Measurements from ENCODE around the gene TCF7L1.
"Not testable (repeated sequence)": the region's sequence is repeated elsewhere in the genome, so short reads cannot be mapped to it uniquely, and the experiment has no call there.

TCF7L1 gene

DNA sequence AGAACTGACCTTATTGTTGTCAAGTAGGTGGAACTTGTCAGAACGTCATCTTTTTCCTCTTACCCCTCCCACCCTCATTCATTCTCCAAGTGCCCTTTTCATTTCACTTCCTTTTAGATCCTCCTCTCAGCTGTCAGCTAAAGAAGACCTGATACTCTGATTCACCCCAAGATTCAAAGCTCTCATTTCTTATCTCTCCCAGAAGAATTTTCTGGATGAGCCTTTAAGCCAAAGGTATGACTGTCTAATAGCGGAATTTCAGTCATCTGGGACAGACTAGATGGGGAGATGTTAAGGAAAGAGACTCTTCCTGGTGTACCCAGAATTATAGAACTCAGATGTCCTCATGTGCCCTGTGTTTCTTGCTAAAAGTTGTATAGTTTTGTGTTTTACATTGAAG is 53.9 kb downstream of the TCF7L1 start:
- DNase-seq = no peak

DNA sequence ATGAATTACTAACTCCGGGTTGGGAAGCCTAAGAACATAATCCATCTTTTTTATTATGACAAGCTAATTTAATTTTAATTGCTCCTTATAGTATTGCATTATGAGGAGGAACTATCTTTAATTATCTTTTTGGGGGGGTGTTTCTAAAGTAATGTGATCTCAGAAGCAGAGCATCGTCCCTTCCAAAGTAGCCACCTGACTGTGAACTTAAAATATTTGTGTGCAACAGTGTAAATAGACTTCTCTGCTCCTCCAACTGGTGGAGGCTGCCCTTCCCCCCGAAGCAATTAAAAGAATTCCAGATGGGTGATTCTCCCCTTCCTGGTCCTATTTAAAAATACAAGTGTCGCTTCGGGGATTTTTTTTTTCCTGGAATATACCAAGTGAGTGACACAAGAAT is 55.7 kb downstream of the TCF7L1 start:
- DNase-seq = no peak

DNA sequence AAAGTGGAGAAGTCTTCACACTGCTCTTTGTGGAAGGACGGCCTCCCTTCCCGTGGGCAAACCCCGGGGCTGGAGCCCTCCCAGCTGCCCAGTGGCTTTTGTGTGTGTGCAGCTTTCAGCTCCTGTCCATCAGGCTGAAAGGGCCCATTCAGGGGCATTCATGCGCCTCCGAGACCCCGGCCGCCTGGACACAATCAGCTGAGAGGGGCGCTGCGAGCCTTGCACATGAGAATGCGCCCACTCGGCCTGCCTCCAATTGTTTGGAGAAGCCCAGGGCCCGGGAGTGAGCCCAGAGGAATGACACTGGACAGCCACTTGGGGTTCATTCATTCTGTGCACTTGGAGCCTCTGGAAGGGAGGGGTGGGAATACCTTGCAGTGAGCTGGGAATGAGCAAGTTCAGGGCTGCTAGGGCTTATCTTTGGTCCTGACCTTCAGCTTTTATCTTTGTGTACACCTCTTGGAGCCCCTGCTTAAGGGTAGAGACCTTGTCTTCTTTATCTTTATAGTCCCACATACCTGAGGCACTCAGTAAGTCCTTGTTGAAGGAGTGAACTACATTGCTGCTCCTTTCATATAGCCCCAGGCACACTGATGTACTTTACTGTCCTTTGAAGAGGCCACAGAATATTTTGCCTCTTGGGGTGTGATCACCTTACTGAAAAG is 56.5 kb downstream of the TCF7L1 start:
- DNase-seq = peak; percentile 31

DNA sequence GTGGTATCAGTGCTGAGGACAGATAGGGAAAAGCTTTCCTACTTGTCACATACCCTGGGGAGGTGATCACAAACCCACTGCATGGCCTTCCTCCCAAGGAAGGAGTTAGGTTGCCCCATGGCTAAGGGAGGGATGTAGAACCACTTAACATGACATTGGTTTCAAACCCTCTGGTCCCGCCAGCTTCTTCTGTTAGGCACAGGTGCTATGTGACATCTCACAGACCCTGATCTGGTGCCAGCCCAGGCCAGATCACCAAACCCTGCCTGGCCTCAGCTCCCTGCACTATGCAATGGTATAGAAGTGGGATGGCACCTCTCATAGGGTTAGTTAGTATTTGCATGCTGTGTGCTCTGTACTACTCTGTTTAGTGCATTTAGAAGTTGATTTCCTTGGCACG is 58.0 kb downstream of the TCF7L1 start:
- no peak for DNase-seq

DNA sequence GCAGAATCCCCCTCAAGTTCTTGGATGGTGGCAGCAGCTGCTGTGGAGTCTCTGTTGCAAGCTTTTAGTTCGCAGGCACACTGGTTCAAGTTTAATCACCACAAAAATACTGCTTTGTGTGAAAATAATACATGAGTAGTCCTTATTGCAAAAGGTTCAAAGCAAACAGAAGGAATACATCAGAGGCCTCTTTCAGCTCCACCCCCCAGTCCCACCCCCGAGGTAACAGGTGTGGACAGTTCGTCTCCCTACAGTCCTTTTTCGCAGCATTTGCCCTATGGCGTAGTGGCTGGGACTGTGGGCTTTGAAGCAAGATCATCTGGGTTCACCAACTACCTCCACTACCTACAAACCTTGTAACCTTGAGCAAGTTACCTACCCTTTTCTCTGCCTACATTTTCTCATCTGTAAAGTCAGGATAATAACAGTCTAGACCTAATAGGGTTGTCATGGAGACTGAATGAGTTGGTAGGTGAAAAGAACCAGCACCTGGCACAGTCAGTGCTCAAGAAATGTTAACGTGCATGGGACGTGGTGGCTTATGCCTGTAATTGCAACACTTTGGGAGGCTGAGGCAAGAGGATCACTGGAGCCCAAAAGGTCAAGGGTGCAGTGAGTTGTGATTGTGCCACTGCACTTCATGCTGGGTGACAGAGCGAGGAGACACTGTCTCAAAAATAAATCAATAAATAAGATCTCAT is 61.7 kb downstream of the TCF7L1 start:
- DNase-seq = no peak

DNA sequence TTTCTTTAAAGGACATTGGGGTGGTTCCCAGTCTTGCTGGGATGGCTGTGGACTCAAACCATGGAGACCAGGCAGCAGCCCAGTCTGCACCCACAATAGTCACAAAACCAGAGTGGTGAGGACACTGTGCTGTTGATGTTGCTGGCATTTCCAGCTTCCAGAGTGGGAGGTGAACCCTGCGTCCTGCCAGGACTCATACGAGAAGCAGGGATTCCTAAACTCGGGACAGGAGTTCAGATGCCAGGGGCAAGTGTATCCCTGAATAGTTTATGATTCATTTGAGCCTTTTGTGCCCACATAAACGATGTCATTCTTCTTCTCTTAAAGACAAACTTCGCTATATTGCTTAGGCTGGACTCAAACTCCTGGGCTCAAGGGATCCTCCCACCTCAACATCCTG is 62.8 kb downstream of the TCF7L1 start:
- DNase-seq = peak; percentile 19

DNA sequence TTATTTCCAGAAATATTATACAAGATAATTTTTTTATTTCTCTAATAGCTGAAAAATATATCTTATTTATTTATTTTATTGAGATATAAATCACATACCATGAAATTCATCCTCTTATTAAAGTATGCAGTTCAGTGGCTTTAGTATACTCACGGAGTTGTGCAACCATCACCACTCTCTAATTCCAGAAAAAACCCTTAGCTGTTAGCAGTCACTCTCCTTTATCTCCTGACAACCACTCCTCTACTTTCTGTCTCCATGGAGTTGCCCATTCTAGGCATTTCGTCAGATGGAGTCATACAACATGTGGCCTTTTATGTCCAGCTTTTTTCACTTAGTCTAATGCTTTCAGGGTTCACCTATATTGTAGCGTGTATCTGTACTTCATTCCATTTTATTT is 66.5 kb downstream of the TCF7L1 start:
- no peak for DNase-seq

DNA sequence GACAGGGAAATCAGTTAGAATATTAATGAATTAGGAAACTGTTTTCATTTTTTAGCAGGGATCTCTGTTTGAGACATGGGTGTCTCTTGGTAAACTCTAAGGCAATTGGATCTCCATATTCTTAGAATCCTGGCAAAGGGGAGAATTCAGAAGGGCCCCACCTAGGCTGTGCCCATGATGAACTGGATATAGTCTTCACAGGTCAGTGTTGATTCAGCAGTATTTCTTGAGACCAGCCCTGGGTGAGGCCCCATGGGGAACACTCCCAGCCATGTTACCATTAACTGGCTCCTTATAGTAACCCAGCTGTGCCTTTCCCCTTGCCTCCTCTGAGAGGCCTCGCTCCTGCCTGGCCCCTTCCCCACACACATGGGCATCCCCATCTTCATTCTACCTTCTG is 76.7 kb downstream of the TCF7L1 start:
- no peak for DNase-seq

DNA sequence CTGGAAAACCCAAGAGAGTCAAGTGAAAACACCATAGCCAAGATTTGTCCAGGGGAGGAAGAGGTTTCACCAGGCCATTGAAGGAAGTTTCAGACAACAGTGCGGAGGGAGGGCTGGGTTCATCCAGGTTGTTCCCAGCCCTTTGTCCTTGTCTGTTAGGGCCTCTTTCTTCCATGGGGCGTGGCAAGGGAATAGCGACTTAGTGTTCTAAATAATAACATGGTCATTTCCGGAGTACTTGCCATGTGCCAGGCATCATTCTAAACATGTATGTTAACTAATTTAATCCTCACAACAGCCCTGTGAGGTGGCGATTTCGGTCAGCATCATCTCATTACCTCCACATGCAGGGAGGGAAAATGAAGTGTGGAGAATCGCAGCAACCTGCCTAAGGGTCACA is 77.3 kb downstream of the TCF7L1 start:
- no peak for DNase-seq

DNA sequence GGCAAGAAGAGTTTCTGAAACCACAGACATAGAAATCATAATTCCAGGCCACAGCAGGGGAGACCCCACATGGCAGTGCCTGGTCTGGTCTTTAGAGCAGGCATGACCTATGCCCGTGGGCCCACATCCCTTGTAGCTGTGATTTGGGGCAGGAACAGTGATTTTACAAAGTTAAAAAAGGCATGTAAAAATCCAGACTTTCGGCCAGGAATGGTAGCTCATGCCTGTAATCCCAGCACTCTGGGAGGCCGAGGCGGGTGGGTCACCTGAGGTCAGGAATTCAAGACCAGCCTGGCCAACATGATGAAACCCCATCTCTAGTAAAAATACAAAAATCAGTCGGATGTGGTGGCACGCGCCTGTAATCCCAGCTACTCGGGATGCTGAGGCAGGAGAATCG is 78.4 kb downstream of the TCF7L1 start:
- DNase-seq = not testable (repeated sequence)

DNA sequence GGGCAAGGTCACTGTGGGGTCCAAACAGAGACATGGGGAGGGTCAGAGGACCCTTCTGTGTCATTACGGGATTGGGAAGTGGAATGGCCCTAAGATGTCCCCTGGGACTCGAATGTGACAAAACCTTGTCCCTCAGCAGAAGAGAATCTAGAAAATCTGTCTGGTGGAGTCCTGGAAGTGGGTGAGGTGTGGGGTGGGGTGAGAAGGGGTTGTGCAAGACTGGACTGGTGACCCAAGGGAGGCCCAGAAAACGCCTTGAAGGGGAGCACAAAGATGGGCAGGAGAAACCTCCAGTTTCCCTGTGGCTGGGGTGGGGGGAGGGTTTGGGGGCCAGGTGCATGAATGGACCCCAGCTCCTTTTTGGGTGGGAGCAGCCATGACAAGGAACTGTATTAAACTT is 79.6 kb downstream of the TCF7L1 start:
- no peak for DNase-seq

DNA sequence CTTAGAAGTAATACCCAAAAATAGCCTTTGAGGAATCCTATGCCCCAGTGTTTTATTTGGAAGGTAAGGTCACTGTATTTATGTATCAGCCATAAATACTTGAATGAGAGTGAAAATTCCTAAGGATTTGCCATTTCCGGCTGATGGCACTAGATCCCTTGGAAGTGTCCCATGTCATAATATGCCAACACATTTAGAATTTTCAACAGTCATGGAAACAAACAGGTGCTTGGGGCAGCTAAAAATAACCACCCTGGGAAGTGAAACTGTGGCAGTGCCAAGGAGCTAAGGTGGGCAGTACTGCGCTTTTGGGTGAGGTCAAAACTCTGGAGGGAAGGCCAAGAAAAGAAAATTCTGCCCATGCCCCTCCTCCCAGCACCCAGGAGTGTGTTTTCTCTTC is 80.2 kb downstream of the TCF7L1 start:
- no peak for DNase-seq

DNA sequence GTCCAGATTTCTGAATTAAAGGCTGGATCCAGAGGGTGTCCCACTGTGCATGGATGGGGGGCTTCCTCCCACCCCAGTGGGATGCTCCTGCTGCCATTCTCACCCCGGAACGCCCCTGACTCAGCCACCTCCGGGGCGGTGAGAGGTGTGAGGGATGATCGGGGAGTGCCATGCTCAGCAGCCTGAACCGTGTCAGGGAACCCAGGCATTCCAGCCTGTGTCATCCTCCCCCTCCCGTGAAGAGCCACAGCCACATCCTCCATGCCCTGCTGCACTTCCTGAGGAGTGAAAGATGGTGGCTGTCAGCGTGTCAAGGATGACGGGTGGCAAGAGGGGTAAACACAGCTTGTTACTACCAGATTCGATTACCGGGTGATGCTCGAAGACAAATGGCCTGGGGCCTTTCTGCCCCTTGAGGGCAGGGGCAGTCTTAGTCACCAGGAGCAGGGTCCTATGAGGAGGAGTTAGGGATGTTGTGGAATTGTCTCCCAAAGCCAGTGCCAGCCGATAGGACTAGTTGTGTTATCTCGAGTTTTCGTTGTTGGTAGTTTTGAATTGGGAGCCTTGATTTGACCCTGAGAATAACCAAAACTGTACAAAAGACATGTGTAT is 80.8 kb downstream of the TCF7L1 start:
- no peak for DNase-seq

DNA sequence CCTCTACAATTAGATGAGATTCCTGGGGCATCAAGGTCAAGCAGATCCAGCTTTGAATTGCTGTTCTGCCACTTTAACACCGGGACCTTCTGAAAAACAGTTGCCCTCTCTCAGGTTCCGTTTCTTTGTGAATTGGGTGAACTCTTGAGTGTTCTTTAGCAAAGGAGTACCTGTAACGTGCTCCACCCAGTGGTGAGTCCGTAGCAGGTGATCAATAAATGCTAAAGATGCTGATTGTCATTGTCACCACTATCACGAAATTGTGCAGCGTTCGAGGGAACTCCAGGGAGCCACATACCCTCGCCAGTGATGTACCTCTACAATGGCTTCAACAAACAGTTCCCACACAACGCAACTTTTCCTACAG is 81.9 kb downstream of the TCF7L1 start:
- DNase-seq = no peak

DNA sequence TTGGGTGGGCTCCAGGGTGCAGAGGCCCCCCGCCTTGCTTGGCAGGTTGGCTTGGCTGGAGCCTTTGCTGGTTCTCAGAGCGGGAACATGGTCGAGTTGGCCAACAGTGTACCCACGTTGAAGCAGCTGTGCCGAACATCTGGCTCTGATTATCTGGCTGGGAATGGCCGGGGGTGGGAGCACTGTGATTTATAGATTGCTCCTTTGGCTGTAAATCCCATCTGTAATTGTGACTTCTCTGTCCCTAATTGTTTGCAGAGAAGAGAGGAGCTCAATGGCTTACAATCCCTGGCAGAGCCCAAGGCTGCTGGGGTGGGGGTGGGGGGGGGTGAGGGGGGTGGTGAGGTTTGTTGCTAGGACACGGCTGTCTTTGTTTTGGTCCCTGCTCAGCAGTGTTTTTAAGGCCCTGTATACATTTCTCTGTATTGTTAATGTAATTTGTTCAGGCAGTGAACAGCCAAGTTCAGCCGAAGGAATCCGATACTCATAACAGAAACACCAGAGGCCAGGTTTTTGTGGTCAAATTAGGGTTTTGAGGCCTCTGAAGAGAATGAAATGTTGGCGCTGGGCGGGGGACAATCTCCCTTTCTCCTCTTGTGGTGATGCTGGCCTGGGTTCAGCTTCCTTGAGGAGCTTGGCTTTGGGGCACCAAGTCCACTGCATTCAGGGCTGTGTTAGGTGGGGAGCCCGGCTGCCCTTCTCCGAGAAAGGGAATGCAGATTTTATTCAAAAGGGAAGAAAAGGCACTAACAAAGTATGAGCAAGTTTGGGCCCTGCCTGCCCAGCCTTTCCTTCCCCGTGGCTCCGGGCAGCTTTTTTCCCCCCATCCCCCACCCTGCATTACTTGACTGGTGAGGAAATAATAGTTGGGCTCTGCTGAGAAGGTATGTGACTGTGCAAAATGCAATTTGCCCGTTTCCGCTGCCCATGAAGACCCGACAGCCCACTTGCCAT is 82.5 kb downstream of the TCF7L1 start:
- peak; percentile 76 for DNase-seq

DNA sequence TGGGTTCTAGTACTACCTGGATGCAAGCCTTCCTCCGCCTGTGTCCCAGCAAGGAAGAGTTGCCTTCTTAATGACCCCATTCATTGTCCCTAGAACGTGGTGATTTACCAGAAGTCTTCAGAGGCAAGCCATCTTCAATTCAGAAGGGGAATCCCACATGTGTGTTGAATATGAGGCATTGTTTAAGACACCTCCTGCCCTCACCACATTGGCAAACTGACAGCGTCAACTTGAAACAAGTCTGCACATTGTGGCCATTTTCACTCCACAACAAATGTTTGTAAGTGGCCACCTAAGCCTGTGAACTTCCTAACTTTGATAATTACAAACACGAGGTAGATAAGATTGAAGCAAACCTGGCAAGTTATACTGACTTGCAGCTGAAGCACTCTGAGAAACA is 83.7 kb downstream of the TCF7L1 start:
- DNase-seq = no peak

DNA sequence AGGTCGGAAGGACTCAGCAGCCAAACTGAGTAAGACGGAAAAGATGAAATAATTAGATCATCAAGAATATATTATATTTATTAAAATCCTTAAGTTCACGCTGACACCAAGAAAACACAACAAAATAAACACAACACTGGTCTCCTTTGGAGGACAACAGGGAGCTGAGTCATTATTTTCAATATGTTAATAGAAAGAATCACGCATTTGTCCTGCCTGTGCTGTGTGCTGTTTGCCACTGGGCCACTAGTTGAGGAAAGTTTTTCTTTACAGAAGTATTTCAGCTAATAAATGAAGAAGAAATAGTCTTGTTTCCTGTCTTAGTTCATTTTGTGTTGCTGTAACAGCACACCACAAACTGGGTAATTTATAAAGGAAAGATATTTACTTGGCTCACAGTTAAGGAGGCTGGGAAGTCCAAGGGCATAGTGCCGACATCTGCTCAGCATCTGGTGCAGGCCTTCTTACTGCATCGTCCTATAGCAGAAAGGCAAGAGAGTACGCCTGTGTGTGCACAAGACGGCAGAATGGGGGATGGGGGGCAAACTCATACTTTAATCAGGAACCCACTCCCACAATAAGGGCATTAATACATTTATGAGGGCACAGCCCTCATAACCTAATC is 88.0 kb downstream of the TCF7L1 start:
- DNase-seq = no peak

DNA sequence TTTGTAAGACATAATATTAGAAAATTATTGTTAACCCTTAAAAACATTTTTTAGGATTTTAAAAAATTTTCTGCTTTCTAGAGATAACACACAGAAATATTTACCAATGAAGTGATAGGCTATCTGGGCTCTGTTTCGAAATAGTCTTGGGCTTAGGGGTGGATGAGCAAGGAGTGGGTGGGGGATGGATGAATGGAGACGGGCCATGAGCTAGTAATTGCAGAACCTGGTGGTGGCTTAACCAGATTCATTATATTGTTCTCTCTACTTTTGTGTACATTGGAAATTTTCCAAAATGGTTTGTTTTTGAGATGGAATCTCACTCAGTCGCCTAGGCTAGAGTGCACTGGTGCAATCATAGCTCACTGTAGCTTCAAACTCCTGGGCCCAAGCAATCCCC is 89.6 kb downstream of the TCF7L1 start:
- no peak for DNase-seq

DNA sequence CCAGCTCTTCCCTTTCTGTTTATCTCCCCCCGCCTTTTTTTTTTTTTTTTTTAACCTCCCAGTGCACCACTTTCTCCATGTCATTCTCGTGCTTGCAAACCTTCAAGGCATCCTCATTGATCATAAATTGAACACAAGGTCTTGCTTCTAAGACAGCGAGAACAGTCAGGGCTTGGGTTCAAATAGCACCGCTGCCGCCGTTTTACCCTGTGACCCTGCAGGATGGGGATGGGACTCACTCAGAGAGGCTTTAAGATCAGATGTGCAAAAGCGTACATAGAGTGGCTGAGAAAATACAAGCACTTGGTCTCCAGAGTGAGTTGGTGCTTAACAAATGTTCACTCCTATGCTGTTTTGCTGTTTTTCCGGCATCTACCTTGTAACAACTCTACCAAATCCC is 93.6 kb downstream of the TCF7L1 start:
- no peak for DNase-seq

DNA sequence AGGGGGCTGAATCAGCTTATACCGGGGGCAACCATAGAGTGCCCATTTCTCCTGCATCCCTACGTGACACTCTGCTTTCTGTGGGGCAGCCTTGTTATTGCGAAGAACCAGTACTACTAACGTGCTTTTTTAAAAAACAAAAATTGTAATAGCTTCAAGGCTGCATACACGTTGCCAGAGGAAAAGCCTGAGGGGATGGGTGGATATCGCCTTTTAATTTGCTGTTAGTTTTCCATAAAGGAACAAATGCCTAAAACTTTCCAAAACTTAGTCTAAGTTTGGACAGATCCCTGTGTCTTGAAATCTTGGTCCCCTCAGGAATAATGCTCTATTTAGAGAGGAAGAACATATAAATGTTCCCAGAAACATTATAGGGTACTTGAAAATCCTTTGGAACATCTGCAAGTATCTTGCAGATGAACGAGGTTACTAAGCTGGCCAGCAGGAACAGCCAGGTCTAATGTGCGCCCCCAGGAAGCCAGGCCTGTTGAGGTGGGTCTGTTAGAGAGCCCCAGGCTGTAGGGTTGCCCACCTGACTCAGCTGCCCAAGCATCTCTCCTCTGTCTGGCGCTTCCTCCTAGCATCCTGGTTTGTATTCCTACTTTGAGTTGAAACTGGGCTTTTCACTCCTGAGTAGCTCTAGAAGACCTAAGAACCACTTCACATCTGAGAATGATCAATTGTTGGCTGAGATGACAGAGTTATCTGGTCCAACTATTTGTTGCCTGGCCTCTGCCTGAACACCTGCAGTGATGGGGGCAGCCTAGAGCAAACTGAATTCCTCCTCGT is 97.7 kb downstream of the TCF7L1 start:
- DNase-seq = no peak

DNA sequence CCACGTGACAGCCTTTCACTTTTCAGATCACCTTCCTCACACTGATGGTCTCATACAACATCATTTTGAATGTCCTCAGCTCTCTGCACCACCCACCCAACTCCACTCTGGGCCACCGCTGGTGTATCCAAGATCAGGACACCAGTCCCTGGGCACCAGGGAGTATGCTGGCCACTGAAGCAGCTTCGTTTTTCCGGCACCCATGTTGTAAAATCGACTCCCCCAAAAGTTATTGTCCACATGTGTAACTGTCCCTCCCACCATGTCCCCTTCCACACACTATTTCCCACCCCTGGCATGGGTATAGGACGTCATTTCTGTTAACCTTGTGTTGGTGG is 98.2 kb downstream of the TCF7L1 start:
- no peak for DNase-seq

DNA sequence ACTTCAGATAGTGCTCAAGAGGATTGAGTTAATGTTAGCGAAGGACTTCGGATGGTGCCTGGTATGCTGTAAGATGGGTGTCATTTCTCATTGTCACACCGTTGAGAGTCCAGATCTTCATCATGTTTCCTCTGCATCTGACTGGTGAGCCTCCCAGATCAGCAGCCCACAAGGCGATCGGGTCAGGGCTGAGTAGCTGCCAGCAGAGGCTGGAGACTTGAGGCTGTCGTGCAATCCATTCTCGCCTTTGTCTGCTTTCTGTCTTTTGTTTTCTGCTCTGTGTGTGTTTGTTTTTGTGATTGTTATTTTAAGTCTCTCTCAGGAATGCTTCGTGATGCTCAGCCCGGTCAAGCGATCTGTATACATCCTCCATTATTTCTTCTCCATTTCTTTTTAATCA is 98.8 kb downstream of the TCF7L1 start:
- no peak for DNase-seq
